Lower lobe of right lung (tissue), 2 donors: ENCODE measurements around the gene NKAIN2. TPM values are rescaled to one million over a fixed set of nuclear protein-coding genes. Genes with fewer than 3 reads are reported as not detected.

Experiments
- ATAC-seq, 2 donors: fragments of 200-7000 bp; cut with Tn5 transposase; one replicate each; pipeline ENCODE4 v1.9.1; 2020 to 2022; ENCODE audit warnings: mild to moderate bottlenecking in 2 of 2, moderate library complexity in 2 of 2
- DNase-seq: peaks from one replicate; pipeline ENCODE4 v3.0.0-alpha.2; 2020
- H3K27ac ChIP-seq: fragments of 200-600 bp; one replicate; pipeline ENCODE4 v1.8.0; 2022
- H3K27me3 ChIP-seq: fragments of 200-600 bp; one replicate; pipeline ENCODE4 v1.8.0; 2022; ENCODE audit warnings: low read depth
- H3K36me3 ChIP-seq: fragments of 200-600 bp; one replicate; pipeline ENCODE4 v1.8.0; 2022; ENCODE audit warnings: mild to moderate bottlenecking
- H3K4me1 ChIP-seq: fragments of 200-600 bp; one replicate; pipeline ENCODE4 v1.8.0; 2022
- H3K4me3 ChIP-seq: fragments of 200-600 bp; one replicate; pipeline ENCODE4 v1.8.0; 2022; ENCODE audit warnings: mild to moderate bottlenecking
- H3K9me3 ChIP-seq: fragments of 200-600 bp; one replicate; pipeline ENCODE4 v1.8.0; 2022
- CTCF ChIP-seq: fragments of 200-600 bp; IDR thresholded peaks from one replicate; pipeline ENCODE4 v1.8.0; 2022; ENCODE audit warnings: antibody characterized with exemption, mild to moderate bottlenecking
- intact Hi-C: fragments of 100-400 bp; cut with DNase I; formaldehyde crosslinking; loops from one replicate; pipeline ENCODE4 v1.11.0; 2022
- total RNA-seq: library from RNA; stranded (reverse); fragmentation: NEBNext Ultra II Directional; extraction: Animal tissue kit (Norgen Biotek cat#: 25700); gene quantifications from one replicate; pipeline ENCODE4 v1.2.1, GENCODE V29; 2021
- donor health status: DM: no; HTN: yes; CAD: no; lungs with severe emphysema.

The NKAIN2 gene
- total RNA-seq, 1 donor from 2014 or later = 0.12 TPM

GRCh38 chr6:123869334-123869733 lies 65.7 kb downstream of the NKAIN2 start:
- intact Hi-C loops = no loop called here
- Histone ChIP-seq H3K27ac (no peak overlapping the region), H3K4me1 (no peaks in the 10 kb centered on the region), H3K36me3 (no peaks in the 10 kb centered on the region), H3K9me3 (no peaks in the 10 kb centered on the region), H3K4me3 (no peak overlapping the region), H3K27me3 (no peaks in the 10 kb centered on the region)
- DNase-seq (no peak), ATAC-seq (no peak)
- TF ChIP-seq CTCF = no peak

- intact Hi-C loops = no loop called here
These were observed 70.3 kb downstream of the NKAIN2 start for GRCh38 chr6:123873974-123874373.

GRCh38 chr6:123875784-123876183 lies 72.1 kb downstream of the NKAIN2 start:
- intact Hi-C loops = no loop called here
- Histone ChIP-seq H3K36me3 (no peaks in the 10 kb centered on the region), H3K4me1 (no peaks in the 10 kb centered on the region), H3K27me3 (no peaks in the 10 kb centered on the region), H3K27ac (no peak overlapping the region), H3K4me3 (no peak overlapping the region), H3K9me3 (no peaks in the 10 kb centered on the region)
- ATAC-seq = no peak
- no peak for DNase-seq
- no peak for TF ChIP-seq CTCF

More at GRCh38 chr6:123873974-123874373, 70.3 kb downstream of the NKAIN2 start:
- no peaks in the 10 kb centered on the region for H3K27me3 ChIP-seq
- no peak for DNase-seq
- H3K4me3 ChIP-seq = no peak overlapping the region
- no peak for ATAC-seq
- no peaks in the 10 kb centered on the region for H3K36me3 ChIP-seq
- TF ChIP-seq CTCF = no peak
- no peaks in the 10 kb centered on the region for H3K9me3 ChIP-seq
- H3K27ac ChIP-seq = no peak overlapping the region
- H3K4me1 ChIP-seq = no peaks in the 10 kb centered on the region

GRCh38 chr6:123879749-123880148 lies 76.1 kb downstream of the NKAIN2 start:
- Histone ChIP-seq H3K36me3 (no peaks in the 10 kb centered on the region), H3K4me1 (no peaks in the 10 kb centered on the region), H3K9me3 (no peaks in the 10 kb centered on the region), H3K4me3 (no peak overlapping the region), H3K27ac (no peak overlapping the region), H3K27me3 (no peaks in the 10 kb centered on the region)
- intact Hi-C loops = no loop called here
- no peak for TF ChIP-seq CTCF
- ATAC-seq (no peak), DNase-seq (no peak)

- no peak for DNase-seq
- ATAC-seq = no peak
- no peak overlapping the region for H3K4me3 ChIP-seq
- H3K4me1 ChIP-seq = no peaks in the 10 kb centered on the region
- H3K27ac ChIP-seq = no peak overlapping the region
- intact Hi-C loops = no loop called here
- no peaks in the 10 kb centered on the region for H3K27me3 ChIP-seq
- no peak for TF ChIP-seq CTCF
- H3K36me3 ChIP-seq = no peaks in the 10 kb centered on the region
- no peaks in the 10 kb centered on the region for H3K9me3 ChIP-seq
These were observed 85.3 kb downstream of the NKAIN2 start for GRCh38 chr6:123888771-123889513.
